ENCODE data around the gene TBC1D13.
"Not testable (repeated sequence)": the region's sequence is repeated elsewhere in the genome, so short reads cannot be mapped to it uniquely, and the experiment has no call there.

The TBC1D13 gene

GRCh38 chr9:128782669-128783068 lies 4.4 kb upstream of the TBC1D13 start:
- DNase-seq (ENCODE audit: low read depth, low spot score) = no peak

GRCh38 chr9:128785427-128785826 lies 1.6 kb upstream of the TBC1D13 start:
- DNase-seq (ENCODE audit: low read depth, low spot score) = no peak

GRCh38 chr9:128787659-128788058 lies 606 bp downstream of the TBC1D13 start:
- DNase-seq (ENCODE audit: low read depth, low spot score) = peak; percentile 10

- no peak for DNase-seq (ENCODE audit: low read depth, low spot score)
These were observed 1.4 kb downstream of the TBC1D13 start for GRCh38 chr9:128788445-128788844.

- DNase-seq (ENCODE audit: low read depth, low spot score) = no peak
These were observed 3.5 kb downstream of the TBC1D13 start for GRCh38 chr9:128790536-128790935.

GRCh38 chr9:128792134-128792533 lies 5.1 kb downstream of the TBC1D13 start:
- no peak for DNase-seq (ENCODE audit: low read depth, low spot score)

- DNase-seq (ENCODE audit: low read depth, low spot score) = no peak
These were observed 6.1 kb downstream of the TBC1D13 start for GRCh38 chr9:128792978-128793686.

GRCh38 chr9:128794961-128795360 lies 7.9 kb downstream of the TBC1D13 start:
- not testable (repeated sequence) for DNase-seq (ENCODE audit: low read depth, low spot score)

GRCh38 chr9:128798896-128799295 lies 11.8 kb downstream of the TBC1D13 start:
- no peak for DNase-seq (ENCODE audit: low read depth, low spot score)

- no peak for DNase-seq (ENCODE audit: low read depth, low spot score)
These were observed 13.0 kb downstream of the TBC1D13 start for GRCh38 chr9:128800061-128800460.

GRCh38 chr9:128802482-128802881 lies 15.4 kb downstream of the TBC1D13 start:
- no peak for DNase-seq (ENCODE audit: low read depth, low spot score)

- no peak for DNase-seq (ENCODE audit: low read depth, low spot score)
These were observed 18.6 kb downstream of the TBC1D13 start for GRCh38 chr9:128805661-128806060.

GRCh38 chr9:128807827-128808226 lies 20.8 kb downstream of the TBC1D13 start:
- no peak for DNase-seq (ENCODE audit: low read depth, low spot score)

GRCh38 chr9:128808543-128808942 lies 21.5 kb downstream of the TBC1D13 start:
- no peak for DNase-seq (ENCODE audit: low read depth, low spot score)

- DNase-seq (ENCODE audit: low read depth, low spot score) = no peak
These were observed 22.1 kb downstream of the TBC1D13 start for GRCh38 chr9:128809036-128809599.

GRCh38 chr9:128809831-128810230 lies 22.8 kb downstream of the TBC1D13 start:
- no peak for DNase-seq (ENCODE audit: low read depth, low spot score)

- DNase-seq (ENCODE audit: low read depth, low spot score) = no peak
These were observed 23.8 kb downstream of the TBC1D13 start for GRCh38 chr9:128810873-128811272.

GRCh38 chr9:128818099-128818838 lies 31.2 kb downstream of the TBC1D13 start, which contains the start of gene ENDOG:
Gene ENDOG (plus strand): TSS chr9:128818500. CDS start chr9:128818685, 185 bp downstream.
- peak; percentile 99 for DNase-seq (ENCODE audit: low read depth, low spot score)

GRCh38 chr9:128818839-128819715 lies 32.0 kb downstream of the TBC1D13 start:
- DNase-seq (ENCODE audit: low read depth, low spot score) = peak; percentile 51

- peak; percentile 79 for DNase-seq (ENCODE audit: low read depth, low spot score)
These were observed 32.9 kb downstream of the TBC1D13 start for GRCh38 chr9:128819716-128820664.
